AG10803 (cell line): ENCODE results near the gene ZNF280B.

Experiments
- DNase-seq: peaks from one replicate; pipeline ENCODE4 v3.0.0; 2010; ENCODE audit warnings: low read depth
- H3K4me3 ChIP-seq: 2 replicates; pipeline ENCODE4 v1.5.1; 2011; ENCODE audit warnings: mild to moderate bottlenecking, low read length, control low read depth
- TF ChIP-seq, protein P1 (sequence below): conservative IDR thresholded peaks from 2 replicates; pipeline ENCODE4 v1.5.1; 2011; ENCODE audit warnings: mild to moderate bottlenecking, low read length, control low read depth, inconsistent platforms

The ZNF280B gene

DNA sequence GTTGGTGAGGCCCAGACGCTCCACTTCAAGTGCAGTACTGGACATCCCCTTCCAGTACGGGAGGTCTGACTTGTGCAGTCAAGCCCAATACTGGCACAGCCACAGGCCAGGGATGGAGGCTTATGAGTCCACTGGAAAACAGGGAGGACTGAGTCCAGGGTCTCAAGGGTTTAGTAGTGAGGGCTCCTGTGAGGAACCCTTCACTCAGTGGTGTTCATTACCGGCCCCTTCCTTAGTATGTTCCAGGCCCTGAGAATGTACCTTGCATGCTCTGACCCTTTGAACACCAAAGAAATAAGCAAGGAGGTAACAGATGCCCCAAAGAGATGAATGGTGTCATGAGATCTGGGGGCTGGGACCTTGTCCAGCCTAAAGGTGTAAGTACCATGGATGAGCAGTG, 38.7 kb upstream of the ZNF280B start:
- DNase-seq: no peak
- no peak overlapping the region for H3K4me3 ChIP-seq
- TF ChIP-seq, protein P1, sequence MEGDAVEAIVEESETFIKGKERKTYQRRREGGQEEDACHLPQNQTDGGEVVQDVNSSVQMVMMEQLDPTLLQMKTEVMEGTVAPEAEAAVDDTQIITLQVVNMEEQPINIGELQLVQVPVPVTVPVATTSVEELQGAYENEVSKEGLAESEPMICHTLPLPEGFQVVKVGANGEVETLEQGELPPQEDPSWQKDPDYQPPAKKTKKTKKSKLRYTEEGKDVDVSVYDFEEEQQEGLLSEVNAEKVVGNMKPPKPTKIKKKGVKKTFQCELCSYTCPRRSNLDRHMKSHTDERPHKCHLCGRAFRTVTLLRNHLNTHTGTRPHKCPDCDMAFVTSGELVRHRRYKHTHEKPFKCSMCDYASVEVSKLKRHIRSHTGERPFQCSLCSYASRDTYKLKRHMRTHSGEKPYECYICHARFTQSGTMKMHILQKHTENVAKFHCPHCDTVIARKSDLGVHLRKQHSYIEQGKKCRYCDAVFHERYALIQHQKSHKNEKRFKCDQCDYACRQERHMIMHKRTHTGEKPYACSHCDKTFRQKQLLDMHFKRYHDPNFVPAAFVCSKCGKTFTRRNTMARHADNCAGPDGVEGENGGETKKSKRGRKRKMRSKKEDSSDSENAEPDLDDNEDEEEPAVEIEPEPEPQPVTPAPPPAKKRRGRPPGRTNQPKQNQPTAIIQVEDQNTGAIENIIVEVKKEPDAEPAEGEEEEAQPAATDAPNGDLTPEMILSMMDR: no peak

GRCh38 chr22:22546490-22546889, 37.9 kb upstream of the ZNF280B start:
- DNase-seq: peak; percentile 4
- TF ChIP-seq, protein P1: no peak
- H3K4me3 ChIP-seq: no peak overlapping the region

DNA sequence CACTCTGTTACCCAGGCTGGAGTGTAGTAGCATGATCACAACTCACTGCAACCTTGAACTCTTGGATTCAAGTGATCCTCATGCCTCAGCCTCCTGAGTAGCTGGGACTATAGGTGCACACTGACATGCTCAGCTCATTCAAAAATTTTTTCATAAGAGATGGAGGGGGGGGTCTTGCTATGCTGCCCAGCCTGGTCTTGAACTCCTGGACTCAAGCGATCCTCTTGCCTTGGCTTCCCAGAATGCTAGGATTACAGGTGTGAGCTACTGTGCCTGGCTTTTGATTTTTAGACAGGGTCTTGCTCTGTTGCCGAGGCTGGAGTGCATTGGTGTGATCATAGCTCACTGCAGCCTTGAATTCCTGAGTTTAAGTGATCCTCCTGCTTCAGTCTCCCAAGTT, 36.5 kb upstream of the ZNF280B start:
- no peak for DNase-seq
- TF ChIP-seq, protein P1: no peak
- H3K4me3 ChIP-seq: no peak overlapping the region

DNA sequence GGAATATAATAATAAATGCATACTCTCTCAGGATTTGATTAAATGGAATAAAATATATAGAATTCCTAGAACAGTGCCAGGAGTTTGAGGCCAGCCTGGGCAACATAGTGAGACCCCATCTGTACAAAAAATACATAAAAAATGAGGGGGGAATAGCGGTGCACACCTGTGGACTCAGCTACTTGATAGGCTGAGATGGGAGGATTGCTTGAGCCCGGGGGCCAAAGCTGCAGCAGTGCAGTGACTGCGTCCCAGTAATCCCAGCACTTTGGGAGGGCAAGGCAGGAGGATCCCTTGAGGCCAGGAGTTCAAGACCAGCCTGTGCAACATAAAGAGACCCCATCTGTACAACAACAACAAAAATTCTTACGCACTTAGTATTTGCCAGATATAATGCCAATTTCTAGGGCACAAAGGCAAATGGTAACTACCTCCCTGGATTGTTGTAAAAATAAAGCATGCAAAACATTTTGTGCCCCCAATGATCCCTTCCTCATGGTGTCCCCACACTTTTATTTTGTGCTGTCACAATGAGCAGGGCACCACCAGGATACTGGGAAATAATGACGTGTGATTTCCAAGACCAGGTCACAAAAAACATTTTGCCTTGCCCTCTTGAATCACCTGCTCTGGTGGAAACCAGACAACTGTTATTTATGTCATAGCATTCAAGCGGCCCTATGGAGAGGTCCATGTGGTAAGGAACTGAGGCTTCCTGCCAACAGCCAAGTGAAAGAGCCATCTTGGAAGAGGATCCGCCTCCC, 29.9 kb upstream of the ZNF280B start:
- TF ChIP-seq, protein P1: no peak

DNA sequence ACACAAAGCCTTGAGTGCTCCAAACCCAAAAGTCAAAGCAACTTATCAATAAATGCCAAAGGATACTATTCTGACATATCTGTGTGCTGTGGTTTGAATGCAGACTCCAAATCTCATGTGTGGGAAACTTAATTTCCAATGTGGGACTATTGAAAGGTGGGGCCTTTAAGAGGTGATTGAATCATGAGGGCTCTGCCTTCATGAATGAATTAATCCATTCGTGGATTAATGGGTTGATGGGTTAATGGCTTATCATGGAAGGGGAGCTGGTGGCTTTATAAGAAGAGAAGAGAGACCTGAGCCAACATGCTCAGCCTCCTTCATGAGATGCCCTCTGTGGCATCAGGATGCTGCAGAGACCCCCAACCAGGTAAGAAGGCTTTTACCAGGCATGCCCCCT, 28.4 kb upstream of the ZNF280B start:
- no peak overlapping the region for H3K4me3 ChIP-seq
- TF ChIP-seq, protein P1: no peak

More for the DNA sequence above, 29.9 kb upstream of the ZNF280B start:
- no peak for DNase-seq
- no peak overlapping the region for H3K4me3 ChIP-seq

GRCh38 chr22:22536515-22536914, 28.0 kb upstream of the ZNF280B start:
- no peak overlapping the region for H3K4me3 ChIP-seq
- TF ChIP-seq, protein P1: no peak
- DNase-seq: no peak

More for the DNA sequence above, 28.4 kb upstream of the ZNF280B start:
- no peak for DNase-seq

- no peak for DNase-seq
Measured at GRCh38 chr22:22535662-22536061, 27.1 kb upstream of the ZNF280B start.

More at GRCh38 chr22:22535662-22536061, 27.1 kb upstream of the ZNF280B start:
- TF ChIP-seq, protein P1: no peak
- H3K4me3 ChIP-seq: no peak overlapping the region
